ENCODE results near the gene CACNA1D.

- TF ChIP-seq POLR2A (IDR thresholded peaks at IDR 0.05) = no peak
- TF ChIP-seq CTCF (IDR thresholded peaks at IDR 0.05) = no peak
- TF ChIP-seq POLR2AphosphoS5 (IDR thresholded peaks at IDR 0.05) = no peak
Measured at GRCh38 chr3:53695324-53695690, 200.9 kb downstream of the CACNA1D start.
